A673 (cell line): Measurements from ENCODE around the gene PKD1.

Experiments
- EZH2 ChIP-seq: fragments of 200-600 bp; sonication (generic); IDR thresholded peaks from 2 replicates; pipeline ENCODE4 v1.6.1; 2017; ENCODE audit warnings: borderline replicate concordance, low read depth, mild to moderate bottlenecking, mixed read lengths, antibody characterized with exemption, low read length; ENCODE audit not compliant: poor library complexity, severe bottlenecking
- TF ChIP-seq, protein P1 (sequence below): fragments of 300-800, 200-600 bp; sonication (generic); conservative IDR thresholded peaks from 2 replicates; pipeline ENCODE4 v1.5.1; 2017; ENCODE audit warnings: low read depth, mild to moderate bottlenecking, antibody characterized with exemption, low read length, moderate library complexity, mixed read lengths

DNA sequence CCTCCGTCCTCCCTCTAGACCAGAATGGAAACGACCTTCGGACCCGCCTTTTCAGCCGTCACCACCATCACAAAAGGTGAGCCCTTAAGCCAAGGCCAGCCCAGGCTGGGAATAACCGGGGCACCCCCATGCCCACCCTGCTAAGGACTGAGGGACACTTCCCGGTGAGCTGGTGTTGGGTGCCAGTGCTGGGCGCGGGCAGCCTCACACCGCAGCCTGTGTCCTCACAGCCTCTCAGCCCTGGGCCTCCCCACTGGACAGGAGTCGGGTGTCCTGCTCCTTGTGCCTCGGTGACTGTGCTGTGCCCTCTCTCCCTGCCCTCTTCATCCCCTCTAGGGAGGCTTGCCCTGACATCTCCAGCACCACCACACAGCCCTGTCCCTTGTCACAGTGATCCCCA, 30.2 kb upstream of the PKD1 start:
- TF ChIP-seq, protein P1, sequence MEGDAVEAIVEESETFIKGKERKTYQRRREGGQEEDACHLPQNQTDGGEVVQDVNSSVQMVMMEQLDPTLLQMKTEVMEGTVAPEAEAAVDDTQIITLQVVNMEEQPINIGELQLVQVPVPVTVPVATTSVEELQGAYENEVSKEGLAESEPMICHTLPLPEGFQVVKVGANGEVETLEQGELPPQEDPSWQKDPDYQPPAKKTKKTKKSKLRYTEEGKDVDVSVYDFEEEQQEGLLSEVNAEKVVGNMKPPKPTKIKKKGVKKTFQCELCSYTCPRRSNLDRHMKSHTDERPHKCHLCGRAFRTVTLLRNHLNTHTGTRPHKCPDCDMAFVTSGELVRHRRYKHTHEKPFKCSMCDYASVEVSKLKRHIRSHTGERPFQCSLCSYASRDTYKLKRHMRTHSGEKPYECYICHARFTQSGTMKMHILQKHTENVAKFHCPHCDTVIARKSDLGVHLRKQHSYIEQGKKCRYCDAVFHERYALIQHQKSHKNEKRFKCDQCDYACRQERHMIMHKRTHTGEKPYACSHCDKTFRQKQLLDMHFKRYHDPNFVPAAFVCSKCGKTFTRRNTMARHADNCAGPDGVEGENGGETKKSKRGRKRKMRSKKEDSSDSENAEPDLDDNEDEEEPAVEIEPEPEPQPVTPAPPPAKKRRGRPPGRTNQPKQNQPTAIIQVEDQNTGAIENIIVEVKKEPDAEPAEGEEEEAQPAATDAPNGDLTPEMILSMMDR: no peak
- no peak for TF ChIP-seq EZH2
